ENCODE results near the gene NME7. TPM values are rescaled to one million over a fixed set of nuclear protein-coding genes. Genes with fewer than 3 reads are reported as not detected.
A peak's percentile ranks its signal among the peaks of the same experiment; 100 is the strongest.

Gene NME7
- polyA plus RNA-seq, 3 donors from 2014 or later, result 12.5 to 26.3 (median 13.1) TPM

- peak within 1 kb of the TSS; percentile 67 to 84 (median 72) for H3K27ac Mint-ChIP-seq
Observed at GRCh38 chr1:169106095-169106920, 261.3 kb downstream of the NME7 start, which contains the start of gene ATP1B1. Gene ATP1B1 (plus strand): TSS chr1:169106690. CDS start chr1:169106830, 140 bp downstream.

DNA sequence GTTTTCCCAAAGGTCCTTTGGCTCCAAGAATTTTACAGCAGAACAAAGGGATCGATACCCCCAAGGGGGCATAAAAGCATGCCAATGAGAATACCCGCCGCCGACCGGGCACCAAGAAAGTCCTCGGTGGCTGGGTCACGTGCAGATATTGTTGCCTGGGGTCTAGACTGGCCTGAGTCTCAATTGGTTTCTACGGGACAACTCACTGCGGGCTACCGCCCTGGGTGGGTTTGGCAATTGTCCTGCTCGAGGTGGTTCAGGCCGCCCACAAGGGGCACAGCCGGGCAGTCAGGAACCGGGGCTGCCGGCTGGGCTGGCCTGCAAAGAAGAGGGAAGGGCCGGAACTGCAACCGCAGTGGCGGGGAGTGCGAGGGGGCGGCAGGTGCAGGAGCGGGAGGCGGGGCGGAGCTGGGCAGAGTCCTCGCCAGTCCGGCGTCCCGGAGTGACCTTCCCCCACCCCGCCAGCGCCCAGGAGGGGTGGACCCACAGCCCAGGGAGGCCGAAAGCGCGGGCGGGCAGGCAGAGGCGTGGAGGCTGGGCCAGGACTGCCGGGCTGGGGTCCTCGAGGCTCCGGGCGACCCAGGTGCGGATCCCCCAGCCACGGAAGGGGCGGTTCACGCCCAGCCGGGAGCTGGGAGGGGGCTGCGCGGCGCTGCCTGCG, 262.0 kb downstream of the NME7 start:
- Mint-ChIP-seq H3K4me3 (peak overlapping the region; percentile 72 to 82 (median 78)), H3K27ac (no peak overlapping the region), H3K27me3 (ENCODE audit: low read depth in 3 of 3) (peaks cover 3 to 14% (median 5%) of the 10 kb centered on the region in 3 donors), H3K9me3 (no peaks in the 10 kb centered on the region), H3K4me1 (peaks cover 34 to 38% of the 10 kb centered on the region in 2 donors), H3K36me3 (no peaks in the 10 kb centered on the region)
- peak; percentile 53 to 62 (median 57) for DNase-seq

More at GRCh38 chr1:169106095-169106920, 261.3 kb downstream of the NME7 start, which contains the start of gene ATP1B1:
- peak; percentile 82 to 84 (median 84) for DNase-seq
- Mint-ChIP-seq H3K4me1 (peaks cover 40 to 42% of the 10 kb centered on the region in 2 donors), H3K27me3 (ENCODE audit: low read depth in 3 of 3) (peaks cover 3 to 14% (median 5%) of the 10 kb centered on the region in 3 donors), H3K9me3 (no peaks in the 10 kb centered on the region), H3K4me3 (peak within 1 kb of the TSS; percentile 84 to 96 (median 88)), H3K36me3 (no peaks in the 10 kb centered on the region)

GRCh38 chr1:169105087-169105433, 262.5 kb downstream of the NME7 start:
- no peak for DNase-seq
- Mint-ChIP-seq H3K4me3 (peak overlapping the region; percentile 72 to 82 (median 78)), H3K9me3 (no peaks in the 10 kb centered on the region), H3K27me3 (ENCODE audit: low read depth in 3 of 3) (peaks cover 3 to 14% (median 5%) of the 10 kb centered on the region in 3 donors), H3K27ac (peak overlapping the region in 2 of 6 donors; percentile 15 to 33), H3K4me1 (peaks cover 29 to 33% of the 10 kb centered on the region in 2 donors), H3K36me3 (no peaks in the 10 kb centered on the region)

GRCh38 chr1:169103480-169103893, 264.1 kb downstream of the NME7 start:
- Mint-ChIP-seq H3K36me3 (no peaks in the 10 kb centered on the region), H3K4me3 (no peak overlapping the region), H3K9me3 (no peaks in the 10 kb centered on the region), H3K4me1 (peaks cover 17 to 18% of the 10 kb centered on the region in 2 donors), H3K27me3 (ENCODE audit: low read depth in 3 of 3) (peaks cover 3 to 17% (median 5%) of the 10 kb centered on the region in 3 donors), H3K27ac (no peak overlapping the region)
- no peak for DNase-seq

DNA sequence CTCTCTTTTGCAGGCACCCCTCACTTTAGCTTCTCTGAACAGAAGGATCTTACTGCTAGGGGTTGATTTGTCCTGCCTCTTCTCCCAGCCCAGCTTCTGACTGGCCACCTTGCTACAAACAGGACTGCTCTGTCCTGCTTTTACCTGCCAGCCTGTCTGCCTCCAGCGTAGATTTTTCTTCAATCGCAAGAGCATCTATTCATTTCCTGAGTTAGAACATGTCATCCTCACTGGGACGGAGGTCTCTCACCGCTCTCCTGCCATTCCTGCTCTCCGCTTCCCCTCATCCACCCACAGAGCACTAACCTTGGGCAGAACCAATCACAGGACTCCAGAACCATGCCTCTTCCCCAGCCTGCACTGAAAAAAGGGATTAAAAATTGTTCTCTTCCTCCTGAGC, 264.6 kb downstream of the NME7 start:
- Mint-ChIP-seq H3K27me3 (ENCODE audit: low read depth in 3 of 3) (peaks cover 3 to 15% (median 5%) of the 10 kb centered on the region in 3 donors), H3K4me1 (peaks cover 12 to 13% of the 10 kb centered on the region in 2 donors), H3K36me3 (no peaks in the 10 kb centered on the region), H3K27ac (no peak overlapping the region), H3K4me3 (no peak overlapping the region), H3K9me3 (no peaks in the 10 kb centered on the region)
- DNase-seq, result no peak

GRCh38 chr1:169102567-169102966, 265.0 kb downstream of the NME7 start:
- peaks cover 3 to 11% (median 5%) of the 10 kb centered on the region in 3 donors for H3K27me3 Mint-ChIP-seq (ENCODE audit: low read depth in 3 of 3)
- H3K4me1 Mint-ChIP-seq, result peaks cover 8 to 9% of the 10 kb centered on the region in 2 donors
- no peaks in the 10 kb centered on the region for H3K36me3 Mint-ChIP-seq
- no peak overlapping the region for H3K4me3 Mint-ChIP-seq
- no peaks in the 10 kb centered on the region for H3K9me3 Mint-ChIP-seq
- H3K27ac Mint-ChIP-seq, result no peak overlapping the region
- no peak for DNase-seq

DNA sequence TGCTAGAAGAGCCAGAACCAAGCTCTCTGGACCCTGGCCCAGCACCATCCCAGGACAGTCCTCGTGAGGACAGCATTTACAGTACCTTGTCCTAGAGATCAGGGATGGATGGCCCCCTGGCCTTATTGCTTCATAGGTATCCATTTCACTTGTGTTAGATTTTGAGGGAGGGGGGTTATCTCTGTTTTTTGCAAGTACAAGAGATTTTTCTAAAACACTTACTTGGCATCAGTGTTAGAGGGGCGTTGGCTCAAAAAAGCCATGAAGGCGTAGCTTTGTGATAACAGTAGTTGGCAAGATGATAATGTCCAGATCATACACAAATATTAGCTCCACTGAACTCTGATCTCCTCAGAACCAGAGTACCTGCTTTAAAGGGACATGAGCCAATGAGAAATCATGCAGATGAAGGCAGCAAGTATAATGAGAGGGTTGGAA, 266.9 kb downstream of the NME7 start:
- Mint-ChIP-seq H3K27ac (no peak overlapping the region), H3K36me3 (no peaks in the 10 kb centered on the region), H3K9me3 (no peaks in the 10 kb centered on the region), H3K4me1 (peaks cover 0 to 2% of the 10 kb centered on the region in 2 donors), H3K4me3 (no peak overlapping the region), H3K27me3 (ENCODE audit: low read depth in 3 of 3) (peaks cover 0 to 8% (median 1%) of the 10 kb centered on the region in 3 donors)
- DNase-seq, result no peak

DNA sequence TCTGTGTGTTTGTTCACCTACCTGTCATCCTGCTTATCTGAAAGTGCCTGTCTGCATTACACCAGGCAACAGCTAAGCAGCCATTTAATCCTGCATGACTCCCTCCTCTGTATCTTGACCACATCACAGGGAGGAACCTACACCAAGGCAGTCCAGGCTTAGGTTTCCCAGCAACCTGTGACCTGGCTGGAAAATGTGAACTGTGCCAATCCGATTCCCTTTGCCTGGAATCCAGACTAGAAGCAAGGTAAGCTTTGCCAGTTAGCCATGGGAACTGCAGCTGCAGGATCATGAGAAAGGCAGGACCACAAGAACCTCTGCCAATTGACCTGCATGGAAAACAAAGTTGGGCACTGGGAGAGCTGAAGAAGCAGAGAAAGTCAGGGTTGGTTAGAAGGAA, 267.4 kb downstream of the NME7 start:
- Mint-ChIP-seq H3K27ac (no peak overlapping the region), H3K36me3 (no peaks in the 10 kb centered on the region)

DNA sequence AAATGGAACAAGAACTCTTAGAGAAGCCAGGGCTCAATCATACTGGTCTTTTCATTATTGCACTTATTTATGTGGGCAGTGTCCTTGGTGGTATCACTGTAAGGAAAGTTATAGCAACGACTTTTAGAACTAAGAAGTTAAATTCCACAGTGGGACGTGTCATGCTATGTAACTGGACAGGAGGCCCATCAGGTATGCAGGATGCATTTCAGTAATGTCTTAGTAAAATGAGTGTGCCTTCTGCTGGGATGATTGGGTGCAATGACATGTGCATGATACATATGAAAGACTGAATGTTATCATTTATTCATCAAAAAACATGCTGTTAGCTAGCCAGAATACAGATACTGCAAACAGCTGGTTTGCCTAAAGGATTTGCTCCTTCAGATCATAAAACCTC, 268.0 kb downstream of the NME7 start:
- no peaks in the 10 kb centered on the region for H3K9me3 Mint-ChIP-seq
- H3K4me1 Mint-ChIP-seq, result no peaks in the 10 kb centered on the region
- no peak for DNase-seq
- no peaks in the 10 kb centered on the region for H3K36me3 Mint-ChIP-seq
- peaks cover 1 to 8% (median 2%) of the 10 kb centered on the region in 3 donors for H3K27me3 Mint-ChIP-seq (ENCODE audit: low read depth in 3 of 3)
- no peak overlapping the region for H3K27ac Mint-ChIP-seq
- H3K4me3 Mint-ChIP-seq, result no peak overlapping the region

More for the DNA sequence above, 267.4 kb downstream of the NME7 start:
- Mint-ChIP-seq H3K9me3 (no peaks in the 10 kb centered on the region), H3K4me3 (no peak overlapping the region), H3K27me3 (ENCODE audit: low read depth in 3 of 3) (peaks cover 1 to 9% (median 2%) of the 10 kb centered on the region in 3 donors), H3K4me1 (no peaks in the 10 kb centered on the region)
- DNase-seq, result no peak

DNA sequence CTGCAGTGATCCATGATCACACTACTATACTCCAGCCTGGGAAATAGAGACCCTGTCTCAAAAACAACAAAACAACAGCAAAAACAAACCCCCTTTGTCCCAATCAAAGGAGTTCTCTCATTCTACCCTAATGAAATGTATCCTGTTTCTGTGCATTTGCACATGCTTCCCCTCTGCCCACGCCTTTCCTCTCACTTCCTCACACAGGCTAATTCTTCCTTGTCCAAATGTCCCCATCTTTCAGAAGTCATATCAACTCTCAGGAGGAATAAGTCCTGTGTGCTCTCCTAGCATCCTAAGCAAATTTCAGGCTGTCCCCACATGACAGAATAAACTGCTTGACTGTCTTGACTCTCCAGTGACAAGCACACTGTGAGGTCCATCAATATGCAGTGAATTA, 269.2 kb downstream of the NME7 start:
- Mint-ChIP-seq H3K27ac (no peak overlapping the region), H3K4me1 (no peaks in the 10 kb centered on the region), H3K36me3 (no peaks in the 10 kb centered on the region), H3K27me3 (ENCODE audit: low read depth in 3 of 3) (peaks cover 1 to 9% (median 2%) of the 10 kb centered on the region in 3 donors), H3K9me3 (no peaks in the 10 kb centered on the region), H3K4me3 (no peak overlapping the region)
- DNase-seq, result no peak

GRCh38 chr1:169094897-169095569, 272.6 kb downstream of the NME7 start:
- Mint-ChIP-seq H3K27me3 (ENCODE audit: low read depth in 3 of 3) (peaks cover 1 to 14% (median 3%) of the 10 kb centered on the region in 3 donors), H3K27ac (no peak overlapping the region), H3K36me3 (no peaks in the 10 kb centered on the region), H3K4me1 (no peaks in the 10 kb centered on the region), H3K4me3 (no peak overlapping the region), H3K9me3 (no peaks in the 10 kb centered on the region)
- no peak for DNase-seq

GRCh38 chr1:169092399-169092798, 275.2 kb downstream of the NME7 start:
- no peak overlapping the region for H3K27ac Mint-ChIP-seq
- DNase-seq, result no peak
- no peaks in the 10 kb centered on the region for H3K9me3 Mint-ChIP-seq
- peaks cover 11 to 21% (median 16%) of the 10 kb centered on the region in 3 donors for H3K27me3 Mint-ChIP-seq (ENCODE audit: low read depth in 3 of 3)
- no peak overlapping the region for H3K4me3 Mint-ChIP-seq
- H3K36me3 Mint-ChIP-seq, result no peaks in the 10 kb centered on the region
- no peaks in the 10 kb centered on the region for H3K4me1 Mint-ChIP-seq

GRCh38 chr1:169091480-169091941, 276.1 kb downstream of the NME7 start:
- no peaks in the 10 kb centered on the region for H3K36me3 Mint-ChIP-seq
- H3K27me3 Mint-ChIP-seq (ENCODE audit: low read depth in 3 of 3), result peaks cover 11 to 21% (median 16%) of the 10 kb centered on the region in 3 donors
- H3K4me1 Mint-ChIP-seq, result peaks cover 0 to 1% of the 10 kb centered on the region in 2 donors
- no peak for DNase-seq
- no peak overlapping the region for H3K4me3 Mint-ChIP-seq
- H3K9me3 Mint-ChIP-seq, result no peaks in the 10 kb centered on the region
- H3K27ac Mint-ChIP-seq, result no peak overlapping the region
